K562 (cell line): Measurements from ENCODE around the gene CNTROB. TPM values are rescaled to one million over a fixed set of nuclear protein-coding genes. Genes with fewer than 3 reads are reported as not detected.

Experiments
- CCNT2 ChIP-seq: IDR thresholded peaks from 2 replicates; pipeline ENCODE4 v1.6.1; 2011; ENCODE audit warnings: borderline replicate concordance, low read depth, mild to moderate bottlenecking, moderate library complexity, mixed read lengths, low read length; ENCODE audit not compliant: insufficient read length; ENCODE audit errors: extremely low read depth
- ETS2 ChIP-seq: IDR thresholded peaks from 2 replicates; pipeline ENCODE4 v1.6.1; 2016; ENCODE audit warnings: borderline replicate concordance, missing genetic modification characterization, mild to moderate bottlenecking, moderate library complexity, missing compliant biosample characterization; ENCODE audit not compliant: poor library complexity, severe bottlenecking
- FOXJ2 ChIP-seq: fragments of 200-800 bp; sonication (Bioruptor generic); IDR thresholded peaks from 2 replicates; pipeline ENCODE4 v1.6.1; 2016; ENCODE audit warnings: missing genetic modification characterization, missing compliant biosample characterization
- FOXK1 ChIP-seq: sonication (generic); formaldehyde crosslinking; IDR thresholded peaks from 2 replicates; pipeline ENCODE4 v1.8.0; 2022; ENCODE audit warnings: missing genetic modification reagents, mild to moderate bottlenecking, borderline replicate concordance
- GABPA ChIP-seq: fragments of 200-800 bp; sonication (Bioruptor generic); conservative IDR thresholded peaks from 2 replicates; pipeline ENCODE4 v1.6.1; 2016; ENCODE audit warnings: low read depth, missing genetic modification characterization, missing compliant biosample characterization
- HMGXB4 ChIP-seq: sonication (generic); formaldehyde crosslinking; IDR thresholded peaks from 2 replicates; pipeline ENCODE4 v1.8.1; 2023; ENCODE audit warnings: mild to moderate bottlenecking, missing genetic modification reagents
- SRF ChIP-seq, 2 experiments: fragments of 250-450, 450-650 bp in 1 of 2; sonication (Bioruptor Pico) in 1 of 2; sonication (generic) in 1 of 2; formaldehyde crosslinking; IDR thresholded peaks; 2 replicates each; pipeline versions ENCODE4 v1.5.0 to v1.5.1; 2020 to 2022; ENCODE audit warnings: mild to moderate bottlenecking in 1 of 2, missing genetic modification reagents in 1 of 2
- ZBTB1 ChIP-seq: sonication (generic); formaldehyde crosslinking; IDR thresholded peaks from 2 replicates; pipeline ENCODE4 v1.8.1; 2023; ENCODE audit warnings: missing genetic modification reagents, low read depth, mild to moderate bottlenecking, borderline replicate concordance
- ZBTB17 ChIP-seq: fragments of 450-650 bp; formaldehyde crosslinking; IDR thresholded peaks from 2 replicates; pipeline ENCODE4 v1.4.0; 2020; ENCODE audit warnings: mild to moderate bottlenecking
- ZBTB34 ChIP-seq: fragments of 250-450 bp; sonication (Bioruptor Pico); IDR thresholded peaks from 2 replicates; pipeline ENCODE4 v1.8.0; 2021; ENCODE audit warnings: mild to moderate bottlenecking, moderate library complexity
- ZFP30 ChIP-seq: fragments of 250-450 bp; sonication (Bioruptor Pico); IDR thresholded peaks from 2 replicates; pipeline ENCODE4 v1.8.0; 2022; ENCODE audit warnings: moderate library complexity, mild to moderate bottlenecking, inconsistent platforms, borderline replicate concordance
- ZFP91 ChIP-seq: sonication (generic); formaldehyde crosslinking; IDR thresholded peaks from 2 replicates; pipeline ENCODE4 v1.8.0; 2022; ENCODE audit warnings: mild to moderate bottlenecking, missing genetic modification reagents
- ZFX ChIP-seq: sonication (generic); formaldehyde crosslinking; IDR thresholded peaks from 2 replicates; pipeline ENCODE4 v1.8.0; 2022; ENCODE audit warnings: mild to moderate bottlenecking, missing genetic modification reagents, moderate library complexity
- ZNF263 ChIP-seq: sonication (generic); formaldehyde crosslinking; IDR thresholded peaks from 2 replicates; pipeline ENCODE4 v1.8.0; 2022; ENCODE audit warnings: mild to moderate bottlenecking, missing genetic modification reagents, borderline replicate concordance
- ZNF512 ChIP-seq: IDR thresholded peaks from 2 replicates; pipeline ENCODE4 v1.6.1; 2016; ENCODE audit warnings: missing genetic modification characterization, missing compliant biosample characterization
- ZNF740 ChIP-seq, 3 experiments: fragments of 200-800 bp in 1 of 3; sonication (Bioruptor generic) in 1 of 3; sonication (generic) in 1 of 3; formaldehyde crosslinking in 1 of 3; IDR thresholded peaks; 2 replicates each; pipeline versions ENCODE4 v1.6.1 to v1.8.0; 2016 to 2022; ENCODE audit warnings: mild to moderate bottlenecking in 2 of 3, missing compliant biosample characterization in 2 of 3, missing genetic modification characterization in 2 of 3, missing genetic modification reagents in 1 of 3
- polyA plus RNA-seq, 8 experiments: library from polyadenylated mRNA; depleted of rRNA in 4 of 8; stranded (reverse) in 5 of 8; unstranded in 3 of 8; fragments of >200 nt; fragmentation: Nextera tagmentation in 2 of 8; fragmentation: Illumina TruSeq in 1 of 8; extraction: Ambion mirVana in 2 of 8; extraction: Trizol in 1 of 8; gene quantifications; 2 replicates each; pipeline versions ENCODE4 v1.2.1 to v1.2.3, GENCODE V29; 2011 to 2014; ENCODE audit warnings: inconsistent platforms in 1 of 8, missing spikeins in 1 of 8
- total RNA-seq, 7 experiments: library from RNA; depleted of rRNA in 6 of 7; stranded (reverse); fragments of >200 nt in 6 of 7; fragmentation: Illumina TruSeq in 2 of 7; extraction: Trizol in 2 of 7; gene quantifications; 2 replicates each; pipeline versions ENCODE4 v1.2.1 to v1.2.3, GENCODE V29; 2011 to 2021; ENCODE audit warnings: low replicate concordance in 1 of 7

The CNTROB gene
- total and polyA plus RNA-seq, 9 of the 15 experiments (the other 6 are each of a cell fraction or from before 2014, with no cell fraction given), result 1.9 to 33.3 (median 23.0) TPM

GRCh38 chr17:7915611-7916384, 16.2 kb upstream of the CNTROB start, which contains the start of gene RNF227 (continued):
- TF ChIP-seq ZNF512, result no peak
- TF ChIP-seq ZFP30, result no peak
- TF ChIP-seq FOXJ2 (tag), result no peak
- TF ChIP-seq ZNF263, result peak; percentile 65
- TF ChIP-seq ZFX (CRISPR knock-in tag), result peak; percentile 87
- peak; percentile 78 for TF ChIP-seq ZBTB1
- TF ChIP-seq FOXK1 (CRISPR knock-in tag), result 0 out of 2 replicates have a peak, but pooled peaks have one; percentile 43
- TF ChIP-seq ZBTB34 (CRISPR knock-in tag), result no peak
- no peak; the same call in 1 of the 2 replicates for TF ChIP-seq HMGXB4 (CRISPR knock-in tag)
- TF ChIP-seq SRF (CRISPR knock-in tag; IDR thresholded peaks at IDR 0.05), result no peak
- TF ChIP-seq ZBTB17 (CRISPR knock-in tag), result no peak
- TF ChIP-seq CCNT2, result peak; percentile 44
- no peak for TF ChIP-seq ZFP91 (CRISPR knock-in tag)
- peak; percentile 43; the same call in 1 of the 2 replicates for TF ChIP-seq GABPA (tag)
- TF ChIP-seq ETS2 (tag), result no peak
- peak; percentile 74; the same call in 1 of the 2 replicates for TF ChIP-seq ZNF740 (CRISPR knock-in tag; IDR thresholded peaks at IDR 0.05)
- TF ChIP-seq ZNF740 (tag; IDR thresholded peaks at IDR 0.05), result no peak
